Kidney capillary endothelial cell (primary cell): ENCODE measurements around the gene ASS1.
"Not testable (repeated sequence)": the region's sequence is repeated elsewhere in the genome, so short reads cannot be mapped to it uniquely, and the experiment has no call there.

Source experiments
- DNase-seq: peaks from one replicate; pipeline ENCODE4 v3.0.0-alpha.2; 2018; ENCODE audit warnings: low spot score

ASS1 gene

GRCh38 chr9:130444565-130445221 is at the start of gene ASS1:
Gene ASS1, plus strand, starts transcription at chr9:130444961. Its CDS starts 7,268 bp downstream, at chr9:130452229.
- DNase-seq: no peak

GRCh38 chr9:130395810-130396435 is 48.8 kb upstream of the ASS1 start:
- no peak for DNase-seq

GRCh38 chr9:130396581-130396980 is 48.2 kb upstream of the ASS1 start:
- DNase-seq: no peak

- no peak for DNase-seq
Observed at GRCh38 chr9:130398487-130399240, 46.1 kb upstream of the ASS1 start.

- DNase-seq: no peak
Observed at GRCh38 chr9:130399768-130400167, 45.0 kb upstream of the ASS1 start.

- DNase-seq: no peak
Observed at GRCh38 chr9:130400870-130401269, 43.9 kb upstream of the ASS1 start.

GRCh38 chr9:130401742-130402141 is 43.0 kb upstream of the ASS1 start:
- not testable (repeated sequence) for DNase-seq

GRCh38 chr9:130402243-130402642 is 42.5 kb upstream of the ASS1 start:
- no peak for DNase-seq

- no peak for DNase-seq
Observed at GRCh38 chr9:130402645-130403440, 41.9 kb upstream of the ASS1 start.

- no peak for DNase-seq
Observed at GRCh38 chr9:130405657-130406257, 39.0 kb upstream of the ASS1 start.

- DNase-seq: no peak
Observed at GRCh38 chr9:130406278-130406895, 38.4 kb upstream of the ASS1 start.

- no peak for DNase-seq
Observed at GRCh38 chr9:130407916-130408663, 36.7 kb upstream of the ASS1 start.

GRCh38 chr9:130408669-130409068 is 36.1 kb upstream of the ASS1 start:
- no peak for DNase-seq

GRCh38 chr9:130409246-130409645 is 35.5 kb upstream of the ASS1 start:
- DNase-seq: no peak

GRCh38 chr9:130410443-130410842 is 34.3 kb upstream of the ASS1 start:
- no peak for DNase-seq

GRCh38 chr9:130411566-130411915 is 33.2 kb upstream of the ASS1 start:
- no peak for DNase-seq

- DNase-seq: no peak
Observed at GRCh38 chr9:130414081-130414731, 30.6 kb upstream of the ASS1 start.

GRCh38 chr9:130414910-130415746 is 29.6 kb upstream of the ASS1 start:
- no peak for DNase-seq

- no peak for DNase-seq
Observed at GRCh38 chr9:130417602-130418001, 27.2 kb upstream of the ASS1 start.
